ENCODE measurements around the gene TOP1.

The TOP1 gene

GRCh38 chr20:41041693-41042092 is 13.1 kb downstream of the TOP1 start:
- Mint-ChIP-seq H3K27me3 (no peaks in the 10 kb centered on the region), H3K4me3 (no peak overlapping the region), H3K27ac (peak overlapping the region; percentile 33 to 75), H3K4me1 (peaks cover 79% of the 10 kb centered on the region), H3K9me3 (no peaks in the 10 kb centered on the region)
- ATAC-seq (no peak), DNase-seq (no peak)

- H3K27me3 Mint-ChIP-seq: no peaks in the 10 kb centered on the region
- ATAC-seq (no peak), DNase-seq (no peak)
- peaks cover 81% of the 10 kb centered on the region for H3K4me1 Mint-ChIP-seq
- H3K27ac Mint-ChIP-seq: no peak overlapping the region
- no peaks in the 10 kb centered on the region for H3K9me3 Mint-ChIP-seq
- H3K4me3 Mint-ChIP-seq: no peak overlapping the region
Measured at GRCh38 chr20:41044409-41045062, 15.9 kb downstream of the TOP1 start.

- no peak overlapping the region for H3K4me3 Mint-ChIP-seq
- ATAC-seq (no peak), DNase-seq (no peak)
- H3K27me3 Mint-ChIP-seq: no peaks in the 10 kb centered on the region
- H3K9me3 Mint-ChIP-seq: no peaks in the 10 kb centered on the region
- H3K27ac Mint-ChIP-seq: no peak overlapping the region
- H3K4me1 Mint-ChIP-seq: peaks cover 81% of the 10 kb centered on the region
Measured at GRCh38 chr20:41045671-41046070, 17.0 kb downstream of the TOP1 start.

GRCh38 chr20:41046716-41047115 is 18.1 kb downstream of the TOP1 start:
- peaks cover 84% of the 10 kb centered on the region for H3K4me1 Mint-ChIP-seq
- ATAC-seq (peak; percentile 84), DNase-seq (no peak)
- no peaks in the 10 kb centered on the region for H3K9me3 Mint-ChIP-seq
- H3K4me3 Mint-ChIP-seq: peak overlapping the region; percentile 7 to 54
- H3K27ac Mint-ChIP-seq: peak overlapping the region in 1 of 2 donors; percentile 21
- no peaks in the 10 kb centered on the region for H3K27me3 Mint-ChIP-seq

- no peaks in the 10 kb centered on the region for H3K9me3 Mint-ChIP-seq
- peak; percentile 55 for ATAC-seq
- peaks cover 86% of the 10 kb centered on the region for H3K4me1 Mint-ChIP-seq
- H3K27ac Mint-ChIP-seq: peak overlapping the region in 1 of 2 donors; percentile 35
- peak overlapping the region; percentile 70 to 88 for H3K4me3 Mint-ChIP-seq
- DNase-seq: no peak
- no peaks in the 10 kb centered on the region for H3K27me3 Mint-ChIP-seq
Measured at GRCh38 chr20:41047279-41047974, 18.8 kb downstream of the TOP1 start.

GRCh38 chr20:41047975-41048305 is 19.3 kb downstream of the TOP1 start:
- DNase-seq: no peak
- H3K4me3 Mint-ChIP-seq: peak overlapping the region; percentile 70 to 88
- H3K27ac Mint-ChIP-seq: peak overlapping the region; percentile 35 to 81
- H3K4me1 Mint-ChIP-seq: peaks cover 86% of the 10 kb centered on the region
- peak; percentile 56 for ATAC-seq
- H3K9me3 Mint-ChIP-seq: no peaks in the 10 kb centered on the region
- no peaks in the 10 kb centered on the region for H3K27me3 Mint-ChIP-seq

- Mint-ChIP-seq H3K4me1 (peaks cover 86% of the 10 kb centered on the region), H3K27ac (peak overlapping the region; percentile 5 to 92), H3K4me3 (peak overlapping the region; percentile 70 to 88), H3K27me3 (no peaks in the 10 kb centered on the region), H3K9me3 (peaks cover 3 to 4% of the 10 kb centered on the region in 2 donors)
- DNase-seq: no peak
- ATAC-seq: peak; percentile 65
Measured at GRCh38 chr20:41048461-41049301, 20.1 kb downstream of the TOP1 start.

- H3K4me3 Mint-ChIP-seq: peak overlapping the region; percentile 70 to 88
- DNase-seq (no peak), ATAC-seq (no peak)
- H3K27ac Mint-ChIP-seq: peak overlapping the region; percentile 56 to 82
- peaks cover 10 to 12% of the 10 kb centered on the region in 2 donors for H3K9me3 Mint-ChIP-seq
- no peaks in the 10 kb centered on the region for H3K27me3 Mint-ChIP-seq
- peaks cover 90% of the 10 kb centered on the region for H3K4me1 Mint-ChIP-seq
Measured at GRCh38 chr20:41049451-41049850, 20.8 kb downstream of the TOP1 start.

GRCh38 chr20:41050361-41051008 is 21.9 kb downstream of the TOP1 start:
- H3K4me1 Mint-ChIP-seq: peaks cover 94% of the 10 kb centered on the region
- no peak for ATAC-seq
- no peaks in the 10 kb centered on the region for H3K27me3 Mint-ChIP-seq
- DNase-seq: no peak
- peaks cover 10 to 13% of the 10 kb centered on the region in 2 donors for H3K9me3 Mint-ChIP-seq
- no peak overlapping the region for H3K27ac Mint-ChIP-seq
- H3K4me3 Mint-ChIP-seq: peak overlapping the region in 1 of 2 donors; percentile 34

GRCh38 chr20:41051009-41051825 is 22.6 kb downstream of the TOP1 start:
- no peak for ATAC-seq
- H3K4me1 Mint-ChIP-seq: peaks cover 96% of the 10 kb centered on the region
- peak overlapping the region in 1 of 2 donors; percentile 81 for H3K27ac Mint-ChIP-seq
- DNase-seq: no peak
- peaks cover 10 to 13% of the 10 kb centered on the region in 2 donors for H3K9me3 Mint-ChIP-seq
- H3K27me3 Mint-ChIP-seq: no peaks in the 10 kb centered on the region
- H3K4me3 Mint-ChIP-seq: peak overlapping the region; percentile 33 to 36

- H3K9me3 Mint-ChIP-seq: peaks cover 10 to 13% of the 10 kb centered on the region in 2 donors
- H3K4me3 Mint-ChIP-seq: no peak overlapping the region
- peaks cover 88% of the 10 kb centered on the region for H3K4me1 Mint-ChIP-seq
- no peaks in the 10 kb centered on the region for H3K27me3 Mint-ChIP-seq
- H3K27ac Mint-ChIP-seq: no peak overlapping the region
- DNase-seq (no peak), ATAC-seq (no peak)
Measured at GRCh38 chr20:41052742-41053419, 24.3 kb downstream of the TOP1 start.

- H3K27ac Mint-ChIP-seq: no peak overlapping the region
- ATAC-seq (no peak), DNase-seq (no peak)
- no peaks in the 10 kb centered on the region for H3K27me3 Mint-ChIP-seq
- H3K4me3 Mint-ChIP-seq: no peak overlapping the region
- peaks cover 86% of the 10 kb centered on the region for H3K4me1 Mint-ChIP-seq
- peaks cover 10 to 13% of the 10 kb centered on the region in 2 donors for H3K9me3 Mint-ChIP-seq
Measured at GRCh38 chr20:41054070-41054846, 25.6 kb downstream of the TOP1 start.

- Mint-ChIP-seq H3K4me1 (peaks cover 80% of the 10 kb centered on the region), H3K27ac (no peak overlapping the region), H3K4me3 (no peak overlapping the region), H3K27me3 (no peaks in the 10 kb centered on the region), H3K9me3 (peaks cover 10 to 13% of the 10 kb centered on the region in 2 donors)
- no peak for DNase-seq
- ATAC-seq: no peak
Measured at GRCh38 chr20:41054847-41055230, 26.2 kb downstream of the TOP1 start.

GRCh38 chr20:41055679-41056078 is 27.1 kb downstream of the TOP1 start:
- H3K27ac Mint-ChIP-seq: peak overlapping the region in 1 of 2 donors; percentile 5
- H3K4me1 Mint-ChIP-seq: peaks cover 72% of the 10 kb centered on the region
- ATAC-seq (no peak), DNase-seq (no peak)
- H3K4me3 Mint-ChIP-seq: no peak overlapping the region
- H3K27me3 Mint-ChIP-seq: no peaks in the 10 kb centered on the region
- H3K9me3 Mint-ChIP-seq: peaks cover 10 to 13% of the 10 kb centered on the region in 2 donors
